GM19438 (cell line): Measurements from ENCODE around the gene SIGLEC8.

Source experiments
- ATAC-seq: cut with Tn5 transposase; IDR thresholded peaks from one replicate; pipeline ENCODE4 v1.9.1; 2021; ENCODE audit warnings: low read depth; ENCODE audit not compliant: unreplicated experiment

The SIGLEC8 gene

GRCh38 chr19:51410950-51411748 lies 47.1 kb downstream of the SIGLEC8 start:
- no peak for ATAC-seq

- no peak for ATAC-seq
Observed at GRCh38 chr19:51407511-51408131, 50.6 kb downstream of the SIGLEC8 start.

- ATAC-seq: no peak
Observed at GRCh38 chr19:51402117-51402516, 56.1 kb downstream of the SIGLEC8 start.
